SK-N-SH (cell line): ENCODE data around the gene NYAP2. TPM values are rescaled to one million over a fixed set of nuclear protein-coding genes. Genes with fewer than 3 reads are reported as not detected.

Source experiments
- CTCF ChIA-PET: fragments of 300-600, 350-600 bp; formaldehyde crosslinking; extraction: SDS; loops from one replicate; lab custom pipeline; 2021; lab: Yijun Ruan, JAX
- POLR2A ChIA-PET: fragments of 350-600 bp; sonication (Branson Sonifier 250); formaldehyde crosslinking; extraction: SDS; loops from one replicate; lab custom pipeline; 2020; ENCODE audit warnings: antibody characterized with exemption, inconsistent platforms; lab: Yijun Ruan, JAX
- DNase-seq: peaks from one replicate; pipeline ENCODE4 v3.0.0; 2012
- H2AFZ ChIP-seq: fragments of 200-600 bp; sonication (generic); 2 replicates; pipeline ENCODE4 v1.8.1; 2016; ENCODE audit warnings: antibody characterized with exemption, mild to moderate bottlenecking, low read depth
- H3F3A ChIP-seq: fragments of 200-600 bp; sonication (generic); replicated peaks from 2 replicates; pipeline ENCODE3; 2016; ENCODE audit warnings: antibody characterized with exemption, mild to moderate bottlenecking; ENCODE audit not compliant: insufficient read depth
- H3K27ac ChIP-seq, 2 experiments: fragments of 200-500 bp in 1 of 2; fragments of 200-600 bp in 1 of 2; sonication (Bioruptor generic) in 1 of 2; sonication (generic), shearing (Covaris generic) in 1 of 2; 2 replicates each; pipeline versions ENCODE4 v1.5.1 to v1.6.1; 2014 to 2016; ENCODE audit warnings: low read depth in 2 of 2, inconsistent platforms in 1 of 2, low read length in 1 of 2, mild to moderate bottlenecking in 1 of 2, mixed read lengths in 1 of 2
- H3K27me3 ChIP-seq: fragments of 200-600 bp; sonication (generic), shearing (Covaris generic); 2 replicates; pipeline ENCODE4 v1.6.1; 2016; ENCODE audit warnings: mixed run types; ENCODE audit not compliant: insufficient read depth
- H3K36me3 ChIP-seq, 2 experiments: fragments of 200-500 bp in 1 of 2; fragments of 200-600 bp in 1 of 2; sonication (Bioruptor generic) in 1 of 2; sonication (generic) in 1 of 2; replicated peaks in 1 of 2; 2 replicates each; pipeline versions ENCODE3 to v1.5.1; 2014 to 2016; ENCODE audit warnings: low read length in 1 of 2, mild to moderate bottlenecking in 1 of 2; ENCODE audit not compliant: insufficient read depth in 2 of 2, control insufficient read depth in 1 of 2
- H3K4me1 ChIP-seq, 2 experiments: fragments of 200-500 bp in 1 of 2; fragments of 200-600 bp in 1 of 2; sonication (Bioruptor generic) in 1 of 2; sonication (generic), shearing (Covaris generic) in 1 of 2; 2 replicates each; pipeline versions ENCODE4 v1.5.1 to v1.6.1; 2014 to 2016; ENCODE audit warnings: low read depth in 1 of 2, low read length in 1 of 2, mixed run types in 1 of 2; ENCODE audit not compliant: insufficient read depth in 2 of 2, control insufficient read depth in 1 of 2
- H3K4me2 ChIP-seq: fragments of 200-600 bp; sonication (generic), shearing (Covaris generic); 2 replicates; pipeline ENCODE4 v1.6.1; 2017; ENCODE audit warnings: mixed run types
- H3K4me3 ChIP-seq, 2 experiments: fragments of 200-500 bp in 1 of 2; fragments of 200-600 bp in 1 of 2; sonication (Bioruptor generic) in 1 of 2; sonication (generic), shearing (Covaris generic) in 1 of 2; 2 replicates each; pipeline versions ENCODE4 v1.5.1 to v1.8.1; 2014 to 2016; ENCODE audit warnings: low read depth in 2 of 2, inconsistent platforms in 1 of 2, low read length in 1 of 2, mild to moderate bottlenecking in 1 of 2, mixed read lengths in 1 of 2, moderate library complexity in 1 of 2
- H3K79me2 ChIP-seq: fragments of 200-600 bp; sonication (generic); 2 replicates; pipeline ENCODE4 v1.8.1; 2017; ENCODE audit warnings: mild to moderate bottlenecking; ENCODE audit not compliant: insufficient read depth
- H3K9ac ChIP-seq: fragments of 200-600 bp; sonication (generic); 2 replicates; pipeline ENCODE4 v1.6.1; 2017; ENCODE audit warnings: mixed run types
- H3K9me2 ChIP-seq: fragments of 200-600 bp; sonication (generic); 2 replicates; pipeline ENCODE4 v1.6.1; 2017; ENCODE audit warnings: mixed run types
- H3K9me3 ChIP-seq: fragments of 200-600 bp; sonication (generic); 2 replicates; pipeline ENCODE4 v1.6.1; 2017; ENCODE audit warnings: mixed run types, mild to moderate bottlenecking, moderate library complexity
- H4K20me1 ChIP-seq: fragments of 200-600 bp; sonication (generic); 2 replicates; pipeline ENCODE4 v1.6.1; 2017; ENCODE audit warnings: mild to moderate bottlenecking, mixed run types; ENCODE audit not compliant: insufficient read depth
- CHD2 ChIP-seq: fragments of 150-350 bp; IDR thresholded peaks from 2 replicates; pipeline ENCODE4 v1.6.1; 2018; ENCODE audit warnings: low read length; ENCODE audit not compliant: partially characterized antibody
- EP300 ChIP-seq, 2 experiments: IDR thresholded peaks; 2 replicates each; pipeline versions ENCODE4 v1.4.0 to v1.6.1; 2012; ENCODE audit warnings: borderline replicate concordance in 1 of 2, low read depth in 1 of 2, low read length in 1 of 2
- FOSL2 ChIP-seq: IDR thresholded peaks from 2 replicates; pipeline ENCODE4 v1.4.0; 2012; ENCODE audit warnings: low read depth, mild to moderate bottlenecking, moderate library complexity, borderline replicate concordance
- FOXJ3 ChIP-seq: sonication (generic); formaldehyde crosslinking; IDR thresholded peaks from 2 replicates; pipeline ENCODE4 v1.5.1; 2020; ENCODE audit warnings: mild to moderate bottlenecking, missing genetic modification reagents
- GATA2 ChIP-seq: sonication (generic); formaldehyde crosslinking; IDR thresholded peaks from 2 replicates; pipeline ENCODE4 v1.5.0; 2020; ENCODE audit warnings: mild to moderate bottlenecking, missing genetic modification reagents
- JUND ChIP-seq: IDR thresholded peaks from 2 replicates; pipeline ENCODE4 v1.4.0; 2012
- MAX ChIP-seq: IDR thresholded peaks from 2 replicates; pipeline ENCODE4 v1.4.0; 2012; ENCODE audit warnings: low read depth
- NRF1 ChIP-seq: IDR thresholded peaks from 2 replicates; pipeline ENCODE4 v1.6.1; 2012; ENCODE audit warnings: low read depth, mild to moderate bottlenecking, low read length
- POLR2AphosphoS5 ChIP-seq: IDR thresholded peaks from 2 replicates; pipeline ENCODE4 v1.6.1; 2012; ENCODE audit warnings: low read depth, low read length
- RCOR1 ChIP-seq: fragments of 150-350 bp; IDR thresholded peaks from 2 replicates; pipeline ENCODE4 v1.6.1; 2017; ENCODE audit warnings: antibody characterized with exemption, low read length
- RFX5 ChIP-seq: IDR thresholded peaks from 2 replicates; pipeline ENCODE4 v1.6.1; 2012; ENCODE audit warnings: mild to moderate bottlenecking, improper control_type of control experiment, low read length
- SIN3A ChIP-seq: IDR thresholded peaks from 2 replicates; pipeline ENCODE4 v1.6.1; 2012; ENCODE audit warnings: low read depth, mild to moderate bottlenecking, low read length, moderate library complexity, borderline replicate concordance
- SMC3 ChIP-seq: IDR thresholded peaks from 2 replicates; pipeline ENCODE4 v1.6.1; 2012; ENCODE audit warnings: low read depth, low read length, improper control_type of control experiment
- TCF12 ChIP-seq: IDR thresholded peaks from 2 replicates; pipeline ENCODE4 v1.4.0; 2012
- YY1 ChIP-seq: IDR thresholded peaks from 2 replicates; pipeline ENCODE4 v1.4.0; 2012; ENCODE audit warnings: low read depth, mild to moderate bottlenecking
- WGBS: methylation state at CpG from one replicate; pipeline ENCODE4 v1.1.6; 2017; ENCODE audit warnings: low lambda C conversion rate; 5-methylcytosine and 5-hydroxymethylcytosine counted together
- polyA plus RNA-seq, 3 experiments: library from polyadenylated mRNA; depleted of rRNA; stranded (reverse); fragments of >200 nt; gene quantifications; 2 replicates each; pipeline ENCODE4 v1.2.3, GENCODE V29; 2012
- TF ChIP-seq, protein P1 (sequence below): fragments of 150-350 bp; IDR thresholded peaks from 2 replicates; pipeline ENCODE4 v1.6.1; 2017; ENCODE audit warnings: antibody characterized with exemption, low read length, low read depth, borderline replicate concordance

NYAP2 gene
- polyA plus RNA-seq, 1 of the 3 experiments (the other 2 are of a cell fraction): not detected

GRCh38 chr2:225437319-225437718 is 37.8 kb downstream of the NYAP2 start:
- no peaks in the 10 kb centered on the region for H4K20me1 ChIP-seq
- POLR2A ChIA-PET: no interaction called here
- WGBS: 14% methylated on average over 1 of the region's 1 CpG
- H3K4me1 ChIP-seq: no peaks in the 10 kb centered on the region; a peak in 2 of 4 replicates
- no peaks in the 10 kb centered on the region for H3K79me2 ChIP-seq
- CTCF ChIA-PET: interaction anchor here (0.9 kb wide), 1 partner anchor 155 kb away, joined by 3 read pairs; no protein-coding TSS in a partner anchor
- H2AFZ ChIP-seq: no peak overlapping the region
- no peak for DNase-seq
- H3K4me3 ChIP-seq: no peak overlapping the region
- H3K4me2 ChIP-seq: no peak overlapping the region
- no peak for TF ChIP-seq CHD2
- TF ChIP-seq JUND: no peak
- TF ChIP-seq SIN3A: no peak
- TF ChIP-seq FOSL2: no peak
- TF ChIP-seq YY1: no peak
- TF ChIP-seq, protein P1, sequence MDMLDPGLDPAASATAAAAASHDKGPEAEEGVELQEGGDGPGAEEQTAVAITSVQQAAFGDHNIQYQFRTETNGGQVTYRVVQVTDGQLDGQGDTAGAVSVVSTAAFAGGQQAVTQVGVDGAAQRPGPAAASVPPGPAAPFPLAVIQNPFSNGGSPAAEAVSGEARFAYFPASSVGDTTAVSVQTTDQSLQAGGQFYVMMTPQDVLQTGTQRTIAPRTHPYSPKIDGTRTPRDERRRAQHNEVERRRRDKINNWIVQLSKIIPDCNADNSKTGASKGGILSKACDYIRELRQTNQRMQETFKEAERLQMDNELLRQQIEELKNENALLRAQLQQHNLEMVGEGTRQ: no peak
- TF ChIP-seq GATA2 (CRISPR knock-in tag): no peak
- no peak for TF ChIP-seq RFX5
- TF ChIP-seq MAX: no peak
- TF ChIP-seq FOXJ3 (CRISPR knock-in tag): no peak
- no peak for TF ChIP-seq POLR2AphosphoS5
- TF ChIP-seq TCF12: no peak
- no peaks in the 10 kb centered on the region for H3K36me3 ChIP-seq
- no peaks in the 10 kb centered on the region for H3F3A ChIP-seq
- no peaks in the 10 kb centered on the region for H3K27me3 ChIP-seq
- no peaks in the 10 kb centered on the region for H3K9me3 ChIP-seq
- no peak overlapping the region for H3K27ac ChIP-seq
- H3K9me2 ChIP-seq: no peaks in the 10 kb centered on the region
- H3K9ac ChIP-seq: no peak overlapping the region

DNA sequence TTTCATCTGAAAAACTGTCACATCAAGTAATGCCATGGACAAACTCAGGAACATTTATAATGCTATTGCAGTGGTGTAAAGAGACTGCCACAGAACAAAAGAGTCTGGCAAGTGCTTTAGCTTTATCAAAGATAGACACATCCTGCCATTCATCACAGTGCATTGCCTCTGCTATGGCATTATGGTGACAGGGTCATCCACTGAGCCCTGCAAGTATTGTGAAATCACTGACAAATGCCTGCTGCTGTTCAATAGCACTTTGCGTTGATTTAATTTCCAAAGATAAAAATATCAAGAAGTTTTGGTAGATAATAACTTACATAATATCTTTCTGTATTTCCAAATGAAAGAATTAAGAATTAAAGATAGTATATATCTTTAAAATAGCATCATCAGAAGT is 38.7 kb downstream of the NYAP2 start:
- WGBS: 26% methylated on average over 1 of the region's 1 CpG
- TF ChIP-seq SIN3A (no peak), NRF1 (no peak), EP300 (IDR thresholded peaks at IDR 0.05; ENCODE audit: borderline replicate concordance in 1 of 2, low read depth in 1 of 2, low read length in 1 of 2) (0 out of 4 replicates have a peak, but pooled peaks of 1 of the 2 experiments have one; percentile 9), SMC3 (no peak), YY1 (no peak), GATA2 (CRISPR knock-in tag) (0 out of 2 replicates have a peak, but pooled peaks have one; percentile 24), RCOR1 (peak; percentile 50; the same call in 1 of the 2 replicates), TCF12 (peak; percentile 25; the same call in 1 of the 2 replicates)
- TF ChIP-seq, all 33 proteins: peak for 4

More for the DNA sequence above, 38.7 kb downstream of the NYAP2 start:
- no peaks in the 10 kb centered on the region for H3K27me3 ChIP-seq
- no peaks in the 10 kb centered on the region for H3K9me2 ChIP-seq
- H3K27ac ChIP-seq: peak overlapping the region in 1 of 2 experiments; percentile 43; a peak in 1 of 4 replicates
- ChIA-PET POLR2A (interaction anchor here (0.6 kb wide), 1 partner anchor 9 kb away, joined by 3 read pairs; no protein-coding TSS in a partner anchor), CTCF (no interaction called here)
- no peaks in the 10 kb centered on the region for H4K20me1 ChIP-seq
- no peak overlapping the region for H3K4me2 ChIP-seq
- H3F3A ChIP-seq: no peaks in the 10 kb centered on the region
- no peak overlapping the region for H2AFZ ChIP-seq
- no peak overlapping the region for H3K9ac ChIP-seq
- DNase-seq: peak; percentile 41
- no peak overlapping the region for H3K4me3 ChIP-seq
- no peaks in the 10 kb centered on the region for H3K36me3 ChIP-seq
- H3K9me3 ChIP-seq: no peaks in the 10 kb centered on the region
- no peaks in the 10 kb centered on the region; a peak in 2 of 4 replicates for H3K4me1 ChIP-seq
- no peaks in the 10 kb centered on the region for H3K79me2 ChIP-seq
